ENCODE results near the gene ERN1. TPM values are rescaled to one million over a fixed set of nuclear protein-coding genes. Genes with fewer than 3 reads are reported as not detected.

Gene ERN1
- total and polyA plus RNA-seq, 2 of the 13 experiments (the other 11 are each of a cell fraction or from before 2014, with no cell fraction given), result 6.0 to 12.7 TPM

DNA sequence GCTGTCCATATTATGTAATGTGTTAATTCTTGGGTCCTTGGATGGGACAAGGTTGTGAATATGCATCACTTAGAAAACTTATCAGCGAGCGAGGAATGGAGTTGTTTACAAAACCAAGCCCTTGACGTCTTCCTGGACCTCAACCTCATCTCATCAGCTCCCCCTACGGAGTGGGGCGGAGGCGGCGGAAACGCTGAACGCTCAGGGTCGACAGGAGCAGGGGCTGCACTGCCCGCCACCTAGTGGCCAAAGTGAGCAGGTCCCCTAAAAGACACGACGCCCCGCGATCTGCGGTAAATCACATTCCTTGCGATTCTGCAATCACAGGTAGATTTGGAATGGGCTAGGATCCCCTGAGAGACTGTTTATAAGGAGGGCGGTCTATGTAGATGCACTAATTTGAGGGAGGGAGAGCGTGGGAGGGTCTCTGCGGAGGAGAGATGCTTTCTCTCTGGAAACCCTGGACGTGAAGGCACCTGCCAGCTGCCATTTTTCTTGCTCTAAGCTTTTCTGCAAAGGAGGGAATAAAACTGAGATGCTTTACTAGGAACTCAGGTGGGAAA, 104.1 kb downstream of the ERN1 start (continued):
- TF ChIP-seq, protein P1, sequence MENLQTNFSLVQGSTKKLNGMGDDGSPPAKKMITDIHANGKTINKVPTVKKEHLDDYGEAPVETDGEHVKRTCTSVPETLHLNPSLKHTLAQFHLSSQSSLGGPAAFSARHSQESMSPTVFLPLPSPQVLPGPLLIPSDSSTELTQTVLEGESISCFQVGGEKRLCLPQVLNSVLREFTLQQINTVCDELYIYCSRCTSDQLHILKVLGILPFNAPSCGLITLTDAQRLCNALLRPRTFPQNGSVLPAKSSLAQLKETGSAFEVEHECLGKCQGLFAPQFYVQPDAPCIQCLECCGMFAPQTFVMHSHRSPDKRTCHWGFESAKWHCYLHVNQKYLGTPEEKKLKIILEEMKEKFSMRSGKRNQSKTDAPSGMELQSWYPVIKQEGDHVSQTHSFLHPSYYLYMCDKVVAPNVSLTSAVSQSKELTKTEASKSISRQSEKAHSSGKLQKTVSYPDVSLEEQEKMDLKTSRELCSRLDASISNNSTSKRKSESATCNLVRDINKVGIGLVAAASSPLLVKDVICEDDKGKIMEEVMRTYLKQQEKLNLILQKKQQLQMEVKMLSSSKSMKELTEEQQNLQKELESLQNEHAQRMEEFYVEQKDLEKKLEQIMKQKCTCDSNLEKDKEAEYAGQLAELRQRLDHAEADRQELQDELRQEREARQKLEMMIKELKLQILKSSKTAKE (CRISPR knock-in tag; IDR thresholded peaks at IDR 0.05; ENCODE audit: borderline replicate concordance), result no peak
- TF ChIP-seq NR2F1 (CRISPR knock-in tag; IDR thresholded peaks at IDR 0.05), result no peak
- no peak for TF ChIP-seq ZSCAN12 (CRISPR knock-in tag; IDR thresholded peaks at IDR 0.05)
- TF ChIP-seq RFXANK (CRISPR knock-in tag; IDR thresholded peaks at IDR 0.05), result no peak
- TF ChIP-seq, protein P2, sequence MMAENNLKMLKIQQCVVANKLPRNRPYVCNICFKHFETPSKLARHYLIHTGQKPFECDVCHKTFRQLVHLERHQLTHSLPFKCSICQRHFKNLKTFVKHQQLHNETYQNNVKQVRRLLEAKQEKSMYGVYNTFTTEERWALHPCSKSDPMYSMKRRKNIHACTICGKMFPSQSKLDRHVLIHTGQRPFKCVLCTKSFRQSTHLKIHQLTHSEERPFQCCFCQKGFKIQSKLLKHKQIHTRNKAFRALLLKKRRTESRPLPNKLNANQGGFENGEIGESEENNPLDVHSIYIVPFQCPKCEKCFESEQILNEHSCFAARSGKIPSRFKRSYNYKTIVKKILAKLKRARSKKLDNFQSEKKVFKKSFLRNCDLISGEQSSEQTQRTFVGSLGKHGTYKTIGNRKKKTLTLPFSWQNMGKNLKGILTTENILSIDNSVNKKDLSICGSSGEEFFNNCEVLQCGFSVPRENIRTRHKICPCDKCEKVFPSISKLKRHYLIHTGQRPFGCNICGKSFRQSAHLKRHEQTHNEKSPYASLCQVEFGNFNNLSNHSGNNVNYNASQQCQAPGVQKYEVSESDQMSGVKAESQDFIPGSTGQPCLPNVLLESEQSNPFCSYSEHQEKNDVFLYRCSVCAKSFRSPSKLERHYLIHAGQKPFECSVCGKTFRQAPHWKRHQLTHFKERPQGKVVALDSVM (CRISPR knock-in tag; IDR thresholded peaks at IDR 0.05), result 0 out of 2 replicates have a peak, but pooled peaks have one; percentile 12
- TF ChIP-seq, protein P3, sequence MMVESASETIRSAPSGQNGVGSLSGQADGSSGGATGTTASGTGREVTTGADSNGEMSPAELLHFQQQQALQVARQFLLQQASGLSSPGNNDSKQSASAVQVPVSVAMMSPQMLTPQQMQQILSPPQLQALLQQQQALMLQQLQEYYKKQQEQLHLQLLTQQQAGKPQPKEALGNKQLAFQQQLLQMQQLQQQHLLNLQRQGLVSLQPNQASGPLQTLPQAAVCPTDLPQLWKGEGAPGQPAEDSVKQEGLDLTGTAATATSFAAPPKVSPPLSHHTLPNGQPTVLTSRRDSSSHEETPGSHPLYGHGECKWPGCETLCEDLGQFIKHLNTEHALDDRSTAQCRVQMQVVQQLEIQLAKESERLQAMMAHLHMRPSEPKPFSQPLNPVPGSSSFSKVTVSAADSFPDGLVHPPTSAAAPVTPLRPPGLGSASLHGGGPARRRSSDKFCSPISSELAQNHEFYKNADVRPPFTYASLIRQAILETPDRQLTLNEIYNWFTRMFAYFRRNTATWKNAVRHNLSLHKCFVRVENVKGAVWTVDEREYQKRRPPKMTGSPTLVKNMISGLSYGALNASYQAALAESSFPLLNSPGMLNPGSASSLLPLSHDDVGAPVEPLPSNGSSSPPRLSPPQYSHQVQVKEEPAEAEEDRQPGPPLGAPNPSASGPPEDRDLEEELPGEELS (CRISPR knock-in tag; IDR thresholded peaks at IDR 0.05), result peak; percentile 58; the same call in 1 of the 2 replicates
- no peak for TF ChIP-seq CREB1 (IDR thresholded peaks at IDR 0.05)
- no peak for TF ChIP-seq CREB1 (CRISPR knock-in tag; IDR thresholded peaks at IDR 0.05)
- no peak for TF ChIP-seq ZNF234 (CRISPR knock-in tag; conservative IDR thresholded peaks at IDR 0.05)
- TF ChIP-seq, protein P4, sequence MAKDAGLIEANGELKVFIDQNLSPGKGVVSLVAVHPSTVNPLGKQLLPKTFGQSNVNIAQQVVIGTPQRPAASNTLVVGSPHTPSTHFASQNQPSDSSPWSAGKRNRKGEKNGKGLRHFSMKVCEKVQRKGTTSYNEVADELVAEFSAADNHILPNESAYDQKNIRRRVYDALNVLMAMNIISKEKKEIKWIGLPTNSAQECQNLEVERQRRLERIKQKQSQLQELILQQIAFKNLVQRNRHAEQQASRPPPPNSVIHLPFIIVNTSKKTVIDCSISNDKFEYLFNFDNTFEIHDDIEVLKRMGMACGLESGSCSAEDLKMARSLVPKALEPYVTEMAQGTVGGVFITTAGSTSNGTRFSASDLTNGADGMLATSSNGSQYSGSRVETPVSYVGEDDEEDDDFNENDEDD (CRISPR knock-in tag; IDR thresholded peaks at IDR 0.05; ENCODE audit: borderline replicate concordance), result no peak
- no peak; the same call in 1 of the 2 replicates for TF ChIP-seq BHLHE40 (IDR thresholded peaks at IDR 0.05; ENCODE audit: low read length)
- no peak for TF ChIP-seq SRSF1 (optimal IDR thresholded peaks at IDR 0.05; ENCODE audit: low read depth, low read length)
- TF ChIP-seq ZNF225 (CRISPR knock-in tag; IDR thresholded peaks at IDR 0.05), result 0 out of 2 replicates have a peak, but pooled peaks have one; percentile 39
- TF ChIP-seq, protein P5, sequence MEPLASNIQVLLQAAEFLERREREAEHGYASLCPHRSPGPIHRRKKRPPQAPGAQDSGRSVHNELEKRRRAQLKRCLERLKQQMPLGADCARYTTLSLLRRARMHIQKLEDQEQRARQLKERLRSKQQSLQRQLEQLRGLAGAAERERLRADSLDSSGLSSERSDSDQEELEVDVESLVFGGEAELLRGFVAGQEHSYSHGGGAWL (CRISPR knock-in tag; IDR thresholded peaks at IDR 0.05), result 0 out of 2 replicates have a peak, but pooled peaks have one; percentile 48
- no peak for TF ChIP-seq ZNF629 (CRISPR knock-in tag; conservative IDR thresholded peaks at IDR 0.05)
- TF ChIP-seq, protein P6, sequence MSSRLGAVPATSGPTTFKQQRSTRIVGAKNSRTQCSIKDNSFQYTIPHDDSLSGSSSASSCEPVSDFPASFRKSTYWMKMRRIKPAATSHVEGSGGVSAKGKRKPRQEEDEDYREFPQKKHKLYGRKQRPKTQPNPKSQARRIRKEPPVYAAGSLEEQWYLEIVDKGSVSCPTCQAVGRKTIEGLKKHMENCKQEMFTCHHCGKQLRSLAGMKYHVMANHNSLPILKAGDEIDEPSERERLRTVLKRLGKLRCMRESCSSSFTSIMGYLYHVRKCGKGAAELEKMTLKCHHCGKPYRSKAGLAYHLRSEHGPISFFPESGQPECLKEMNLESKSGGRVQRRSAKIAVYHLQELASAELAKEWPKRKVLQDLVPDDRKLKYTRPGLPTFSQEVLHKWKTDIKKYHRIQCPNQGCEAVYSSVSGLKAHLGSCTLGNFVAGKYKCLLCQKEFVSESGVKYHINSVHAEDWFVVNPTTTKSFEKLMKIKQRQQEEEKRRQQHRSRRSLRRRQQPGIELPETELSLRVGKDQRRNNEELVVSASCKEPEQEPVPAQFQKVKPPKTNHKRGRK (CRISPR knock-in tag; IDR thresholded peaks at IDR 0.05), result no peak
- no peak for TF ChIP-seq ZBTB8A (CRISPR knock-in tag; IDR thresholded peaks at IDR 0.05; ENCODE audit: borderline replicate concordance, low read depth)
- no peak for TF ChIP-seq FOSL1 (CRISPR knock-in tag; IDR thresholded peaks at IDR 0.05; ENCODE audit: borderline replicate concordance)

All from HepG2 (cell line).